SK-N-SH treated with all-trans-retinoic acid at 6 μM for 48 hours (cell line): Measurements from ENCODE around the gene MTNR1A.

Experiments
- ATAC-seq: fragments of 200-7000 bp; cut with Tn5 transposase; 3 replicates; pipeline ENCODE4 v1.9.1; 2020; ENCODE audit warnings: mild to moderate bottlenecking, moderate library complexity
- CREB5 ChIP-seq: fragments of 250-450 bp; sonication (Bioruptor Pico); IDR thresholded peaks from 2 replicates; pipeline ENCODE4 v1.5.1; 2020; ENCODE audit warnings: low read depth, mild to moderate bottlenecking, moderate library complexity
- CSRNP3 ChIP-seq: fragments of 250-450 bp; sonication (Bioruptor Pico); IDR thresholded peaks from 2 replicates; pipeline ENCODE4 v1.5.1; 2021; ENCODE audit warnings: mild to moderate bottlenecking, moderate library complexity
- GLIS3 ChIP-seq: fragments of 250-450 bp; sonication (Bioruptor Pico); IDR thresholded peaks from 2 replicates; pipeline ENCODE4 v1.5.0; 2020; ENCODE audit warnings: mild to moderate bottlenecking, moderate library complexity
- OSR1 ChIP-seq: fragments of 250-450 bp; sonication (Bioruptor Pico); IDR thresholded peaks from 2 replicates; pipeline ENCODE4 v1.8.0; 2022; ENCODE audit warnings: moderate library complexity, mild to moderate bottlenecking, inconsistent platforms
- PATZ1 ChIP-seq: fragments of 250-450 bp; sonication (Bioruptor Pico); IDR thresholded peaks from 2 replicates; pipeline ENCODE4 v1.8.0; 2020; ENCODE audit warnings: mild to moderate bottlenecking, moderate library complexity, borderline replicate concordance
- POU6F1 ChIP-seq: fragments of 250-450 bp; sonication (Bioruptor Pico); IDR thresholded peaks from 2 replicates; pipeline ENCODE4 v1.8.0; 2021; ENCODE audit warnings: low read depth, mild to moderate bottlenecking, moderate library complexity, borderline replicate concordance
- RARB ChIP-seq: fragments of 250-450 bp; sonication (Bioruptor Pico); IDR thresholded peaks from 2 replicates; pipeline ENCODE4 v1.8.0; 2021; ENCODE audit warnings: mild to moderate bottlenecking, moderate library complexity
- SNAI2 ChIP-seq: fragments of 250-450 bp; sonication (Bioruptor Pico); IDR thresholded peaks from 2 replicates; pipeline ENCODE4 v1.5.0; 2020; ENCODE audit warnings: mild to moderate bottlenecking, moderate library complexity
- TSHZ2 ChIP-seq: fragments of 250-450 bp; sonication (Bioruptor Pico); IDR thresholded peaks from 2 replicates; pipeline ENCODE4 v1.5.0; 2020; ENCODE audit warnings: mild to moderate bottlenecking, moderate library complexity
- ZFP3 ChIP-seq: fragments of 250-450 bp; sonication (Bioruptor Pico); IDR thresholded peaks from 2 replicates; pipeline ENCODE4 v1.5.0; 2020; ENCODE audit warnings: mild to moderate bottlenecking, moderate library complexity
- ZFP30 ChIP-seq: fragments of 450-650 bp; formaldehyde crosslinking; IDR thresholded peaks from 2 replicates; pipeline ENCODE4 v1.5.0; 2022; ENCODE audit warnings: mild to moderate bottlenecking, moderate library complexity
- ZNF565 ChIP-seq: fragments of 450-650 bp; formaldehyde crosslinking; conservative IDR thresholded peaks from 2 replicates; pipeline ENCODE4 v1.5.0; 2020; ENCODE audit warnings: low read depth, mild to moderate bottlenecking, moderate library complexity
- ZNF8 ChIP-seq: fragments of 450-650 bp; formaldehyde crosslinking; IDR thresholded peaks from 2 replicates; pipeline ENCODE4 v1.5.0; 2020; ENCODE audit warnings: mild to moderate bottlenecking, moderate library complexity

MTNR1A gene

GRCh38 chr4:186483656-186484055, 71.7 kb downstream of the MTNR1A start:
- no peak for ATAC-seq
- TF ChIP-seq TSHZ2 (CRISPR knock-in tag) (no peak), CREB5 (CRISPR knock-in tag) (no peak), OSR1 (no peak), ZNF565 (CRISPR knock-in tag) (no peak), ZNF8 (CRISPR knock-in tag) (no peak), RARB (no peak), PATZ1 (CRISPR knock-in tag) (no peak), ZFP3 (CRISPR knock-in tag) (no peak), POU6F1 (no peak), ZFP30 (CRISPR knock-in tag) (no peak), GLIS3 (CRISPR knock-in tag) (no peak), SNAI2 (CRISPR knock-in tag) (no peak), CSRNP3 (CRISPR knock-in tag) (no peak)
